Panc1 (cell line): ENCODE data around the gene BABAM2. TPM values are rescaled to one million over a fixed set of nuclear protein-coding genes. Genes with fewer than 3 reads are reported as not detected.

Source experiments
- ATAC-seq: fragments of 200-7000 bp; cut with Tn5 transposase; 2 replicates; pipeline ENCODE4 v1.9.1; 2020; ENCODE audit warnings: mild to moderate bottlenecking, moderate library complexity
- BruUV-seq: library from RNA; stranded (reverse); fragments of 400-500 nt; replicated peaks from 2 replicates; lab custom pipeline; 2021; lab: Mats Ljungman, UMichigan
- CTCF ChIA-PET: fragments of 300-600 bp; sonication (Branson Sonifier 250); formaldehyde crosslinking; loops from one replicate; lab custom pipeline; 2022; ENCODE audit warnings: antibody characterized with exemption; lab: Charles Lee
- POLR2A ChIA-PET: fragments of 300-600 bp; sonication (Branson Sonifier 250); formaldehyde crosslinking; loops from one replicate; lab custom pipeline; 2022; ENCODE audit warnings: antibody characterized with exemption; lab: Charles Lee
- DNase-seq: peaks from one replicate; pipeline ENCODE4 v3.0.0-alpha.2; 2010; ENCODE audit warnings: low read depth, low spot score
- H3K27ac ChIP-seq: 2 replicates; pipeline ENCODE4 v1.5.1; 2011; ENCODE audit warnings: mild to moderate bottlenecking, low read length, inconsistent platforms
- H3K27me3 ChIP-seq: fragments of 200-500 bp; sonication (Bioruptor generic); 2 replicates; pipeline ENCODE4 v1.6.0; 2014; ENCODE audit warnings: low read length, inconsistent platforms; ENCODE audit not compliant: control insufficient read depth, insufficient read depth
- H3K36me3 ChIP-seq: fragments of 200-500 bp; sonication (Bioruptor generic); 2 replicates; pipeline ENCODE4 v1.5.1; 2014; ENCODE audit warnings: inconsistent platforms, mild to moderate bottlenecking, low read length, moderate library complexity; ENCODE audit not compliant: control insufficient read depth, insufficient read depth
- H3K4me1 ChIP-seq: 2 replicates; pipeline ENCODE4 v1.5.1; 2011; ENCODE audit warnings: inconsistent platforms, mild to moderate bottlenecking, low read length, moderate library complexity; ENCODE audit not compliant: control insufficient read depth, insufficient read depth
- H3K4me3 ChIP-seq, 2 experiments: 2 replicates each; pipeline ENCODE4 v1.5.1; 2011 to 2012; ENCODE audit warnings: low read depth in 2 of 2, low read length in 2 of 2, mild to moderate bottlenecking in 2 of 2, inconsistent platforms in 1 of 2, moderate library complexity in 1 of 2
- H3K9me3 ChIP-seq: fragments of 200-500 bp; sonication (Bioruptor generic); 2 replicates; pipeline ENCODE4 v1.5.1; 2014; ENCODE audit warnings: low read depth, mild to moderate bottlenecking, inconsistent platforms, low read length, moderate library complexity; ENCODE audit not compliant: control insufficient read depth, insufficient read depth
- POLR2AphosphoS5 ChIP-seq: IDR thresholded peaks from 2 replicates; pipeline ENCODE4 v1.6.1; 2012; ENCODE audit warnings: mild to moderate bottlenecking, low read depth, low read length, moderate library complexity
- SIN3A ChIP-seq: IDR thresholded peaks from 2 replicates; pipeline ENCODE4 v1.6.1; 2012; ENCODE audit warnings: low read depth, mild to moderate bottlenecking, low read length, moderate library complexity, borderline replicate concordance; ENCODE audit not compliant: insufficient read depth
- TCF7L2 ChIP-seq: IDR thresholded peaks from 2 replicates; pipeline ENCODE4 v1.6.1; 2011; ENCODE audit warnings: mild to moderate bottlenecking, low read depth, low read length, inconsistent platforms
- in situ Hi-C: cut with HindIII; loops from 2 replicates; pipeline ENCODE4 v1.10.0; 2016; ENCODE audit warnings: low sequenced_read_pairs, low pct_unique_long_range_greater_than_20kb
- intact Hi-C: fragments of 100-400 bp; cut with micrococcal nuclease; formaldehyde crosslinking; loops from one replicate; pipeline ENCODE4 v1.10.0; 2022; ENCODE audit not compliant: unreplicated experiment
- total RNA-seq: library from RNA; stranded (reverse); gene quantifications from one replicate; pipeline ENCODE4 v1.2.1, GENCODE V29; 2021; ENCODE audit not compliant: unreplicated experiment
- TF ChIP-seq, protein P1 (sequence below): fragments of 450-650 bp; IDR thresholded peaks from 2 replicates; pipeline ENCODE4 v1.5.1; 2017; ENCODE audit warnings: mild to moderate bottlenecking
- TF ChIP-seq, protein P2 (sequence below), 2 experiments: IDR thresholded peaks; 2 replicates each; pipeline ENCODE4 v1.6.1; 2011 to 2012; ENCODE audit warnings: low read depth in 2 of 2, control low read depth in 1 of 2, low read length in 1 of 2, mild to moderate bottlenecking in 1 of 2, moderate library complexity in 1 of 2; ENCODE audit not compliant: insufficient read depth in 1 of 2

The BABAM2 gene
- total RNA-seq, 1 experiment from 2014 or later = 31.2 TPM

DNA sequence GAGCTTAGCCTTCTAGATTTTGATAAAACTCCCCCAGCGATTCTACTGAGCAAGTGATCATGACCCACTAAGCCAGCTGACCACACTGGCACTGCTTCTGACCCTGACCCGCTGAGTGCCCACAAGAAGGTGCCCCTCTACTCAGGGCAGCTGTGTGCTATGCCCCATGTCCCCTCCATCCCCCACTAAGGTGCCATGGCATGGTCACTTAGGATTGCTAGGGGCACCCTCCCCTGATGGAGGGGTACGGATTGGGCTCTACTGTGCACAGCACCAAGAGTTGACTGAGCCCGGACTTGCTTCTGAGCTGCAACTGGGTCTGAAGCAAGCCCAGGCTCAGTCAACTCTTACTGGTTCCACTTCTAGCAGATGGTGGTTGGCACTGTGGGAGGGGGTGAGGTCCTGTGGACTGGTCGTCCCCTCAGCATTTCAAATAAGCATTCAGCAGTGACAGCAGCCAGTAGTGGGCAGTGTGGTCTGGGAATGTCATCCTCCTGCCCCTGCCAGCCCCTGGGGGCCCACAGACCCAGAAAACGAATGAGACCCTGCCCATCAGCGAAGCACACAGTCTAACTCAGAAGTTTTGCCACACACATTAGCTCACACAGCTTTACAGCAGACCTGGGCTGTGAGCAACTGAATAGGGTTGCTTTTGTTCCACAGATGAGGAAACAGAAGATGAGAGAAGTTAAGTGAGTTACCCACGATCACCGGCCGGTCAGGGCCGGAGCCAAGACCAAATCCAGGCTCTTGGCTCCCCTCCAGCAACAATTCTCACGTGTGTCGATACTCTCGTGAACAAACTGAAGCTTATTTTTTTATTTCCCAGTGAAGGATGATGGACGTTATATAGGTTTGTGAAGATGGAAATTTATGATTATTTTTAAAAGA, 450.0 kb downstream of the BABAM2 start:
- TF ChIP-seq, protein P1, sequence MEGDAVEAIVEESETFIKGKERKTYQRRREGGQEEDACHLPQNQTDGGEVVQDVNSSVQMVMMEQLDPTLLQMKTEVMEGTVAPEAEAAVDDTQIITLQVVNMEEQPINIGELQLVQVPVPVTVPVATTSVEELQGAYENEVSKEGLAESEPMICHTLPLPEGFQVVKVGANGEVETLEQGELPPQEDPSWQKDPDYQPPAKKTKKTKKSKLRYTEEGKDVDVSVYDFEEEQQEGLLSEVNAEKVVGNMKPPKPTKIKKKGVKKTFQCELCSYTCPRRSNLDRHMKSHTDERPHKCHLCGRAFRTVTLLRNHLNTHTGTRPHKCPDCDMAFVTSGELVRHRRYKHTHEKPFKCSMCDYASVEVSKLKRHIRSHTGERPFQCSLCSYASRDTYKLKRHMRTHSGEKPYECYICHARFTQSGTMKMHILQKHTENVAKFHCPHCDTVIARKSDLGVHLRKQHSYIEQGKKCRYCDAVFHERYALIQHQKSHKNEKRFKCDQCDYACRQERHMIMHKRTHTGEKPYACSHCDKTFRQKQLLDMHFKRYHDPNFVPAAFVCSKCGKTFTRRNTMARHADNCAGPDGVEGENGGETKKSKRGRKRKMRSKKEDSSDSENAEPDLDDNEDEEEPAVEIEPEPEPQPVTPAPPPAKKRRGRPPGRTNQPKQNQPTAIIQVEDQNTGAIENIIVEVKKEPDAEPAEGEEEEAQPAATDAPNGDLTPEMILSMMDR = no peak
- TF ChIP-seq TCF7L2 = no peak
- TF ChIP-seq, protein P2, sequence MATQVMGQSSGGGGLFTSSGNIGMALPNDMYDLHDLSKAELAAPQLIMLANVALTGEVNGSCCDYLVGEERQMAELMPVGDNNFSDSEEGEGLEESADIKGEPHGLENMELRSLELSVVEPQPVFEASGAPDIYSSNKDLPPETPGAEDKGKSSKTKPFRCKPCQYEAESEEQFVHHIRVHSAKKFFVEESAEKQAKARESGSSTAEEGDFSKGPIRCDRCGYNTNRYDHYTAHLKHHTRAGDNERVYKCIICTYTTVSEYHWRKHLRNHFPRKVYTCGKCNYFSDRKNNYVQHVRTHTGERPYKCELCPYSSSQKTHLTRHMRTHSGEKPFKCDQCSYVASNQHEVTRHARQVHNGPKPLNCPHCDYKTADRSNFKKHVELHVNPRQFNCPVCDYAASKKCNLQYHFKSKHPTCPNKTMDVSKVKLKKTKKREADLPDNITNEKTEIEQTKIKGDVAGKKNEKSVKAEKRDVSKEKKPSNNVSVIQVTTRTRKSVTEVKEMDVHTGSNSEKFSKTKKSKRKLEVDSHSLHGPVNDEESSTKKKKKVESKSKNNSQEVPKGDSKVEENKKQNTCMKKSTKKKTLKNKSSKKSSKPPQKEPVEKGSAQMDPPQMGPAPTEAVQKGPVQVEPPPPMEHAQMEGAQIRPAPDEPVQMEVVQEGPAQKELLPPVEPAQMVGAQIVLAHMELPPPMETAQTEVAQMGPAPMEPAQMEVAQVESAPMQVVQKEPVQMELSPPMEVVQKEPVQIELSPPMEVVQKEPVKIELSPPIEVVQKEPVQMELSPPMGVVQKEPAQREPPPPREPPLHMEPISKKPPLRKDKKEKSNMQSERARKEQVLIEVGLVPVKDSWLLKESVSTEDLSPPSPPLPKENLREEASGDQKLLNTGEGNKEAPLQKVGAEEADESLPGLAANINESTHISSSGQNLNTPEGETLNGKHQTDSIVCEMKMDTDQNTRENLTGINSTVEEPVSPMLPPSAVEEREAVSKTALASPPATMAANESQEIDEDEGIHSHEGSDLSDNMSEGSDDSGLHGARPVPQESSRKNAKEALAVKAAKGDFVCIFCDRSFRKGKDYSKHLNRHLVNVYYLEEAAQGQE (IDR thresholded peaks at IDR 0.05; ENCODE audit: insufficient read depth in 1 of 2, low read depth in 2 of 2, low read length in 1 of 2) = no peak
- intact Hi-C loops = no loop called here
- in situ Hi-C loops = no loop called here
- Histone ChIP-seq H3K27me3 (no peaks in the 10 kb centered on the region), H3K27ac (no peak overlapping the region), H3K4me3 (no peak overlapping the region), H3K4me1 (no peaks in the 10 kb centered on the region; the same call in 1 of the 2 replicates), H3K36me3 (no peaks in the 10 kb centered on the region), H3K9me3 (no peaks in the 10 kb centered on the region)
- ChIA-PET CTCF (no interaction called here), POLR2A (no interaction called here)
- no TSS peak for BruUV-seq
- ATAC-seq = no peak
- DNase-seq = no peak

DNA sequence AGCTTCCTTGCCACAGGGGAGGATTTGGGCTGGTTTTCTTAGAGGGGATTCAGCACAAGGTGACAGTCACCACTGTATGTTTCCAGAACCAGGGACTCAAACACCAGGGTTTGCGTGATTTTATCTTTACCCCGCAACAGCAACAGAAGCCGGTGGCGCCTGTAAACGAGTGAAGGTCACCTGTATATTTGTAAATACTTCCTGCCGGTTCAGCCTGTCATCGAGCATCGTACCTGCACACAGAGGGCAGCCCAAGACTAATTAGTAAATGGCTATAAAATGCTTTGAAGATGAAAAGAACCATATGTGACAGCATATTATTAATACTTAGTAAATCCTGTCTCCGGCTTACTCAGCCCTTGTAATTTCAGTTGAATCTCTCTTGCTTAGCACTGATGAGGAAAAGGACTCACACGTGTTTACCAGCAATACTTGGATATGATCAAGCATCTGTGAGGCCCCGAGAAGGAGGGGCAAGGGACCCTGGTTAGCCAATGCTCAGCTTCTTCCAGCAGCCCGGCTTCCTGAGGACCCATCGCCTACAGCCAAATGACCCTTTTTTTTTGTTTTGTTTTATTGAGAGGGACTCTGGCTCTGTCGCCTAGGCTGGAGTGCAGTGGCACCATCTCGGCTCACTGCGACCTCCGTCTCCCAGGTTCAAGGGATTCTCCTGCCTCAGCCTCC, 450.8 kb downstream of the BABAM2 start:
- no peak for DNase-seq
- ChIA-PET POLR2A (no interaction called here), CTCF (no interaction called here)
- Histone ChIP-seq H3K9me3 (no peaks in the 10 kb centered on the region), H3K36me3 (no peaks in the 10 kb centered on the region), H3K27ac (no peak overlapping the region), H3K27me3 (no peaks in the 10 kb centered on the region), H3K4me1 (no peaks in the 10 kb centered on the region; the same call in 1 of the 2 replicates), H3K4me3 (no peak overlapping the region)
- in situ Hi-C loops = no loop called here
- BruUV-seq = no TSS peak
- ATAC-seq = no peak
- intact Hi-C loops = no loop called here
- TF ChIP-seq POLR2AphosphoS5 (no peak), SIN3A (no peak), TCF7L2 (no peak)
- TF ChIP-seq, protein P1 = no peak
- TF ChIP-seq, protein P2 (IDR thresholded peaks at IDR 0.05; ENCODE audit: insufficient read depth in 1 of 2, low read depth in 2 of 2, low read length in 1 of 2) = no peak
